Measurements from ENCODE around the gene CRY1. TPM values are rescaled to one million over a fixed set of nuclear protein-coding genes. Genes with fewer than 3 reads are reported as not detected.
"Not testable (repeated sequence)": the region's sequence is repeated elsewhere in the genome, so short reads cannot be mapped to it uniquely, and the experiment has no call there.

Gene CRY1
- total RNA-seq, 1 experiment from 2014 or later = 38.4 TPM

- Histone ChIP-seq H3K4me3 (no peak overlapping the region), H3K36me3 (peaks cover 45% of the 10 kb centered on the region), H3K9me3 (replicated peaks) (no peaks in the 10 kb centered on the region), H3K4me1 (replicated peaks) (peaks cover 26% of the 10 kb centered on the region), H3K27me3 (replicated peaks) (no peaks in the 10 kb centered on the region), H3K27ac (no peak overlapping the region)
- DNase-seq (ENCODE audit: low read depth in 1 of 2, low spot score in 2 of 2) = no peak
Observed at GRCh38 chr12:106997916-106998315, 95.4 kb downstream of the CRY1 start.

GRCh38 chr12:106996102-106996501 is 97.2 kb downstream of the CRY1 start:
- not testable (repeated sequence) for DNase-seq (ENCODE audit: low read depth in 1 of 2, low spot score in 2 of 2); H3K27me3 ChIP-seq (replicated peaks); H3K9me3 ChIP-seq (replicated peaks); H3K27ac ChIP-seq; H3K4me3 ChIP-seq
- peaks cover 26% of the 10 kb centered on the region for H3K4me1 ChIP-seq (replicated peaks)
- H3K36me3 ChIP-seq = peaks cover 46% of the 10 kb centered on the region

- Histone ChIP-seq H3K4me3 (no peak overlapping the region), H3K27me3 (replicated peaks) (no peaks in the 10 kb centered on the region), H3K4me1 (replicated peaks) (peaks cover 29% of the 10 kb centered on the region), H3K27ac (peak overlapping the region; percentile 82), H3K36me3 (peaks cover 39% of the 10 kb centered on the region), H3K9me3 (replicated peaks) (no peaks in the 10 kb centered on the region)
- peak; percentile 50 to 62 for DNase-seq (ENCODE audit: low read depth in 1 of 2, low spot score in 2 of 2)
Observed at GRCh38 chr12:106994579-106995220, 98.6 kb downstream of the CRY1 start.

- H3K36me3 ChIP-seq = peaks cover 35% of the 10 kb centered on the region
- H3K4me1 ChIP-seq (replicated peaks) = peaks cover 32% of the 10 kb centered on the region
- H3K27ac ChIP-seq = no peak overlapping the region
- H3K27me3 ChIP-seq (replicated peaks) = no peaks in the 10 kb centered on the region
- DNase-seq (ENCODE audit: low read depth in 1 of 2, low spot score in 2 of 2) = no peak
- H3K4me3 ChIP-seq = no peak overlapping the region
- no peaks in the 10 kb centered on the region for H3K9me3 ChIP-seq (replicated peaks)
Observed at GRCh38 chr12:106987846-106988245, 105.5 kb downstream of the CRY1 start.

GRCh38 chr12:106986625-106987389 is 106.5 kb downstream of the CRY1 start, which contains the start of gene MTERF2:
Gene MTERF2, minus strand, starts transcription at chr12:106987146. Its CDS starts 8,432 bp downstream, at chr12:106978714.
- DNase-seq (ENCODE audit: low read depth in 1 of 2, low spot score in 2 of 2) = peak; percentile 89 to 90

GRCh38 chr12:106986135-106986534 is 107.2 kb downstream of the CRY1 start:
- H3K27me3 ChIP-seq (replicated peaks) = no peaks in the 10 kb centered on the region
- peaks cover 32% of the 10 kb centered on the region for H3K4me1 ChIP-seq (replicated peaks)
- peaks cover 30% of the 10 kb centered on the region for H3K36me3 ChIP-seq
- H3K4me3 ChIP-seq = peak overlapping the region; percentile 79
- no peak for DNase-seq (ENCODE audit: low read depth in 1 of 2, low spot score in 2 of 2)
- no peaks in the 10 kb centered on the region for H3K9me3 ChIP-seq (replicated peaks)
- H3K27ac ChIP-seq = 0 out of 2 replicates have a peak overlapping the region, but pooled peaks have one; percentile 63

More at GRCh38 chr12:106986625-106987389, 106.5 kb downstream of the CRY1 start, which contains the start of gene MTERF2:
- Histone ChIP-seq H3K4me3 (peak within 1 kb of the TSS; percentile 79), H3K27ac (peak within 1 kb of the TSS; percentile 63), H3K4me1 (replicated peaks) (peaks cover 32% of the 10 kb centered on the region), H3K36me3 (peaks cover 30% of the 10 kb centered on the region), H3K27me3 (replicated peaks) (no peaks in the 10 kb centered on the region), H3K9me3 (replicated peaks) (no peaks in the 10 kb centered on the region)

- Histone ChIP-seq H3K4me1 (replicated peaks) (peaks cover 32% of the 10 kb centered on the region), H3K9me3 (replicated peaks) (no peaks in the 10 kb centered on the region), H3K4me3 (no peak overlapping the region), H3K36me3 (peaks cover 32% of the 10 kb centered on the region), H3K27ac (no peak overlapping the region), H3K27me3 (replicated peaks) (no peaks in the 10 kb centered on the region)
- DNase-seq (ENCODE audit: low read depth in 1 of 2, low spot score in 2 of 2) = no peak
Observed at GRCh38 chr12:106985479-106985878, 107.9 kb downstream of the CRY1 start.

GRCh38 chr12:106984588-106985137 is 108.7 kb downstream of the CRY1 start:
- H3K36me3 ChIP-seq = peaks cover 38% of the 10 kb centered on the region
- no peaks in the 10 kb centered on the region for H3K27me3 ChIP-seq (replicated peaks)
- H3K4me3 ChIP-seq = no peak overlapping the region
- no peak overlapping the region for H3K27ac ChIP-seq
- no peaks in the 10 kb centered on the region for H3K9me3 ChIP-seq (replicated peaks)
- H3K4me1 ChIP-seq (replicated peaks) = peaks cover 29% of the 10 kb centered on the region
- DNase-seq (ENCODE audit: low read depth in 1 of 2, low spot score in 2 of 2) = no peak

- Histone ChIP-seq H3K36me3 (peaks cover 46% of the 10 kb centered on the region), H3K9me3 (replicated peaks) (no peaks in the 10 kb centered on the region), H3K27ac (no peak overlapping the region), H3K27me3 (replicated peaks) (no peaks in the 10 kb centered on the region), H3K4me1 (replicated peaks) (peaks cover 32% of the 10 kb centered on the region), H3K4me3 (no peak overlapping the region)
- no peak for DNase-seq (ENCODE audit: low read depth in 1 of 2, low spot score in 2 of 2)
Observed at GRCh38 chr12:106982229-106982628, 111.1 kb downstream of the CRY1 start.

- no peak for DNase-seq (ENCODE audit: low read depth in 1 of 2, low spot score in 2 of 2)
- H3K27ac ChIP-seq = no peak overlapping the region
- peaks cover 44% of the 10 kb centered on the region for H3K36me3 ChIP-seq
- H3K27me3 ChIP-seq (replicated peaks) = no peaks in the 10 kb centered on the region
- H3K9me3 ChIP-seq (replicated peaks) = no peaks in the 10 kb centered on the region
- no peak overlapping the region for H3K4me3 ChIP-seq
- peaks cover 34% of the 10 kb centered on the region for H3K4me1 ChIP-seq (replicated peaks)
Observed at GRCh38 chr12:106981788-106982187, 111.6 kb downstream of the CRY1 start.

- DNase-seq (ENCODE audit: low read depth in 1 of 2, low spot score in 2 of 2) = no peak
- Histone ChIP-seq H3K9me3 (replicated peaks) (no peaks in the 10 kb centered on the region), H3K36me3 (peaks cover 42% of the 10 kb centered on the region), H3K4me3 (no peak overlapping the region), H3K27me3 (replicated peaks) (no peaks in the 10 kb centered on the region), H3K27ac (no peak overlapping the region), H3K4me1 (replicated peaks) (peaks cover 39% of the 10 kb centered on the region)
Observed at GRCh38 chr12:106980944-106981343, 112.4 kb downstream of the CRY1 start.

- DNase-seq (ENCODE audit: low read depth in 1 of 2, low spot score in 2 of 2) = peak; percentile 49 to 62
- Histone ChIP-seq H3K27me3 (replicated peaks) (no peaks in the 10 kb centered on the region), H3K9me3 (replicated peaks) (no peaks in the 10 kb centered on the region), H3K36me3 (peaks cover 47% of the 10 kb centered on the region), H3K4me1 (replicated peaks) (peaks cover 54% of the 10 kb centered on the region), H3K4me3 (no peak overlapping the region), H3K27ac (peak overlapping the region; percentile 34)
Observed at GRCh38 chr12:106978035-106978800, 115.1 kb downstream of the CRY1 start.

- 0 out of 2 replicates have a peak overlapping the region, but pooled peaks have one; percentile 20 for H3K27ac ChIP-seq
- no peaks in the 10 kb centered on the region for H3K27me3 ChIP-seq (replicated peaks)
- no peak overlapping the region for H3K4me3 ChIP-seq
- H3K36me3 ChIP-seq = peaks cover 55% of the 10 kb centered on the region
- peaks cover 54% of the 10 kb centered on the region for H3K4me1 ChIP-seq (replicated peaks)
- DNase-seq (ENCODE audit: low read depth in 1 of 2, low spot score in 2 of 2) = peak in 1 of 2 experiments; percentile 56
- no peaks in the 10 kb centered on the region for H3K9me3 ChIP-seq (replicated peaks)
Observed at GRCh38 chr12:106976668-106977067, 116.7 kb downstream of the CRY1 start.
